ENCODE data around the gene PLCB4. TPM values are rescaled to one million over a fixed set of nuclear protein-coding genes. Genes with fewer than 3 reads are reported as not detected.

PLCB4 gene
- total RNA-seq, 1 experiment from 2014 or later = 12.6 TPM

DNA sequence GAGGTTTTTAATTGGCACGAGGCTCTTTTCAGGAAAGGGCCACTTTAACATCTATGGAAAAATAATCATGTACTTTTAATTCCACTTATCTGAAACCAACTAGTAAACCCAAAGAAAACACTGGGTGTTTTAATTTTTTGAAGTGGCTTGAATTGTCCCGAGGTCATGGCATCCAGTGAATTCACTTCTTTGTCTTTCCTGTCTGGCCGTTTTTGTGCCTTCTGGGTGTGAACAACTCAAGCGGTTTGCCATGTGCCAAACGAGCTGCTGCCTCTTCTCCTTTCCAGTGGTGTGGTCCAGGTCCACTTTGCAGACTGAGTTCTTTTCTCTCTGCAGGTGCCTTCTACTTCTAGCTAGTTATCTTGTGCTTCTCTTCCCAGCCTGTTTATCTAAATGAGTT lies 117.5 kb downstream of the PLCB4 start:
- DNase-seq (ENCODE audit: low spot score) (no peak), ATAC-seq (no peak)
- TF ChIP-seq ZNF263 (CRISPR knock-in tag; IDR thresholded peaks at IDR 0.05; ENCODE audit: low read depth) = no peak
- no peak for TF ChIP-seq ZNF416 (CRISPR knock-in tag; IDR thresholded peaks at IDR 0.05)
- TF ChIP-seq, protein P1, sequence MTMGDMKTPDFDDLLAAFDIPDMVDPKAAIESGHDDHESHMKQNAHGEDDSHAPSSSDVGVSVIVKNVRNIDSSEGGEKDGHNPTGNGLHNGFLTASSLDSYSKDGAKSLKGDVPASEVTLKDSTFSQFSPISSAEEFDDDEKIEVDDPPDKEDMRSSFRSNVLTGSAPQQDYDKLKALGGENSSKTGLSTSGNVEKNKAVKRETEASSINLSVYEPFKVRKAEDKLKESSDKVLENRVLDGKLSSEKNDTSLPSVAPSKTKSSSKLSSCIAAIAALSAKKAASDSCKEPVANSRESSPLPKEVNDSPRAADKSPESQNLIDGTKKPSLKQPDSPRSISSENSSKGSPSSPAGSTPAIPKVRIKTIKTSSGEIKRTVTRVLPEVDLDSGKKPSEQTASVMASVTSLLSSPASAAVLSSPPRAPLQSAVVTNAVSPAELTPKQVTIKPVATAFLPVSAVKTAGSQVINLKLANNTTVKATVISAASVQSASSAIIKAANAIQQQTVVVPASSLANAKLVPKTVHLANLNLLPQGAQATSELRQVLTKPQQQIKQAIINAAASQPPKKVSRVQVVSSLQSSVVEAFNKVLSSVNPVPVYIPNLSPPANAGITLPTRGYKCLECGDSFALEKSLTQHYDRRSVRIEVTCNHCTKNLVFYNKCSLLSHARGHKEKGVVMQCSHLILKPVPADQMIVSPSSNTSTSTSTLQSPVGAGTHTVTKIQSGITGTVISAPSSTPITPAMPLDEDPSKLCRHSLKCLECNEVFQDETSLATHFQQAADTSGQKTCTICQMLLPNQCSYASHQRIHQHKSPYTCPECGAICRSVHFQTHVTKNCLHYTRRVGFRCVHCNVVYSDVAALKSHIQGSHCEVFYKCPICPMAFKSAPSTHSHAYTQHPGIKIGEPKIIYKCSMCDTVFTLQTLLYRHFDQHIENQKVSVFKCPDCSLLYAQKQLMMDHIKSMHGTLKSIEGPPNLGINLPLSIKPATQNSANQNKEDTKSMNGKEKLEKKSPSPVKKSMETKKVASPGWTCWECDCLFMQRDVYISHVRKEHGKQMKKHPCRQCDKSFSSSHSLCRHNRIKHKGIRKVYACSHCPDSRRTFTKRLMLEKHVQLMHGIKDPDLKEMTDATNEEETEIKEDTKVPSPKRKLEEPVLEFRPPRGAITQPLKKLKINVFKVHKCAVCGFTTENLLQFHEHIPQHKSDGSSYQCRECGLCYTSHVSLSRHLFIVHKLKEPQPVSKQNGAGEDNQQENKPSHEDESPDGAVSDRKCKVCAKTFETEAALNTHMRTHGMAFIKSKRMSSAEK (CRISPR knock-in tag; IDR thresholded peaks at IDR 0.05; ENCODE audit: borderline replicate concordance) = no peak
- no peak for TF ChIP-seq ZBTB21 (CRISPR knock-in tag; IDR thresholded peaks at IDR 0.05; ENCODE audit: borderline replicate concordance)
- TF ChIP-seq, protein P2, sequence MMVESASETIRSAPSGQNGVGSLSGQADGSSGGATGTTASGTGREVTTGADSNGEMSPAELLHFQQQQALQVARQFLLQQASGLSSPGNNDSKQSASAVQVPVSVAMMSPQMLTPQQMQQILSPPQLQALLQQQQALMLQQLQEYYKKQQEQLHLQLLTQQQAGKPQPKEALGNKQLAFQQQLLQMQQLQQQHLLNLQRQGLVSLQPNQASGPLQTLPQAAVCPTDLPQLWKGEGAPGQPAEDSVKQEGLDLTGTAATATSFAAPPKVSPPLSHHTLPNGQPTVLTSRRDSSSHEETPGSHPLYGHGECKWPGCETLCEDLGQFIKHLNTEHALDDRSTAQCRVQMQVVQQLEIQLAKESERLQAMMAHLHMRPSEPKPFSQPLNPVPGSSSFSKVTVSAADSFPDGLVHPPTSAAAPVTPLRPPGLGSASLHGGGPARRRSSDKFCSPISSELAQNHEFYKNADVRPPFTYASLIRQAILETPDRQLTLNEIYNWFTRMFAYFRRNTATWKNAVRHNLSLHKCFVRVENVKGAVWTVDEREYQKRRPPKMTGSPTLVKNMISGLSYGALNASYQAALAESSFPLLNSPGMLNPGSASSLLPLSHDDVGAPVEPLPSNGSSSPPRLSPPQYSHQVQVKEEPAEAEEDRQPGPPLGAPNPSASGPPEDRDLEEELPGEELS (CRISPR knock-in tag; IDR thresholded peaks at IDR 0.05) = no peak
- TF ChIP-seq ESRRA (CRISPR knock-in tag; IDR thresholded peaks at IDR 0.05; ENCODE audit: borderline replicate concordance) = no peak
- no peak for TF ChIP-seq ATF1 (CRISPR knock-in tag; IDR thresholded peaks at IDR 0.05)
- no peak for TF ChIP-seq ZNF138 (CRISPR knock-in tag; conservative IDR thresholded peaks at IDR 0.05)
- TF ChIP-seq, protein P3, sequence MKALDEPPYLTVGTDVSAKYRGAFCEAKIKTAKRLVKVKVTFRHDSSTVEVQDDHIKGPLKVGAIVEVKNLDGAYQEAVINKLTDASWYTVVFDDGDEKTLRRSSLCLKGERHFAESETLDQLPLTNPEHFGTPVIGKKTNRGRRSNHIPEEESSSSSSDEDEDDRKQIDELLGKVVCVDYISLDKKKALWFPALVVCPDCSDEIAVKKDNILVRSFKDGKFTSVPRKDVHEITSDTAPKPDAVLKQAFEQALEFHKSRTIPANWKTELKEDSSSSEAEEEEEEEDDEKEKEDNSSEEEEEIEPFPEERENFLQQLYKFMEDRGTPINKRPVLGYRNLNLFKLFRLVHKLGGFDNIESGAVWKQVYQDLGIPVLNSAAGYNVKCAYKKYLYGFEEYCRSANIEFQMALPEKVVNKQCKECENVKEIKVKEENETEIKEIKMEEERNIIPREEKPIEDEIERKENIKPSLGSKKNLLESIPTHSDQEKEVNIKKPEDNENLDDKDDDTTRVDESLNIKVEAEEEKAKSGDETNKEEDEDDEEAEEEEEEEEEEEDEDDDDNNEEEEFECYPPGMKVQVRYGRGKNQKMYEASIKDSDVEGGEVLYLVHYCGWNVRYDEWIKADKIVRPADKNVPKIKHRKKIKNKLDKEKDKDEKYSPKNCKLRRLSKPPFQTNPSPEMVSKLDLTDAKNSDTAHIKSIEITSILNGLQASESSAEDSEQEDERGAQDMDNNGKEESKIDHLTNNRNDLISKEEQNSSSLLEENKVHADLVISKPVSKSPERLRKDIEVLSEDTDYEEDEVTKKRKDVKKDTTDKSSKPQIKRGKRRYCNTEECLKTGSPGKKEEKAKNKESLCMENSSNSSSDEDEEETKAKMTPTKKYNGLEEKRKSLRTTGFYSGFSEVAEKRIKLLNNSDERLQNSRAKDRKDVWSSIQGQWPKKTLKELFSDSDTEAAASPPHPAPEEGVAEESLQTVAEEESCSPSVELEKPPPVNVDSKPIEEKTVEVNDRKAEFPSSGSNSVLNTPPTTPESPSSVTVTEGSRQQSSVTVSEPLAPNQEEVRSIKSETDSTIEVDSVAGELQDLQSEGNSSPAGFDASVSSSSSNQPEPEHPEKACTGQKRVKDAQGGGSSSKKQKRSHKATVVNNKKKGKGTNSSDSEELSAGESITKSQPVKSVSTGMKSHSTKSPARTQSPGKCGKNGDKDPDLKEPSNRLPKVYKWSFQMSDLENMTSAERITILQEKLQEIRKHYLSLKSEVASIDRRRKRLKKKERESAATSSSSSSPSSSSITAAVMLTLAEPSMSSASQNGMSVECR (CRISPR knock-in tag; IDR thresholded peaks at IDR 0.05; ENCODE audit: borderline replicate concordance) = no peak
- TF ChIP-seq, protein P4, sequence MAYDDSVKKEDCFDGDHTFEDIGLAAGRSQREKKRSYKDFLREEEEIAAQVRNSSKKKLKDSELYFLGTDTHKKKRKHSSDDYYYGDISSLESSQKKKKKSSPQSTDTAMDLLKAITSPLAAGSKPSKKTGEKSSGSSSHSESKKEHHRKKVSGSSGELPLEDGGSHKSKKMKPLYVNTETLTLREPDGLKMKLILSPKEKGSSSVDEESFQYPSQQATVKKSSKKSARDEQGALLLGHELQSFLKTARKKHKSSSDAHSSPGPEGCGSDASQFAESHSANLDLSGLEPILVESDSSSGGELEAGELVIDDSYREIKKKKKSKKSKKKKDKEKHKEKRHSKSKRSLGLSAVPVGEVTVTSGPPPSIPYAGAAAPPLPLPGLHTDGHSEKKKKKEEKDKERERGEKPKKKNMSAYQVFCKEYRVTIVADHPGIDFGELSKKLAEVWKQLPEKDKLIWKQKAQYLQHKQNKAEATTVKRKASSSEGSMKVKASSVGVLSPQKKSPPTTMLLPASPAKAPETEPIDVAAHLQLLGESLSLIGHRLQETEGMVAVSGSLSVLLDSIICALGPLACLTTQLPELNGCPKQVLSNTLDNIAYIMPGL (CRISPR knock-in tag; IDR thresholded peaks at IDR 0.05) = no peak
- TF ChIP-seq, protein P5, sequence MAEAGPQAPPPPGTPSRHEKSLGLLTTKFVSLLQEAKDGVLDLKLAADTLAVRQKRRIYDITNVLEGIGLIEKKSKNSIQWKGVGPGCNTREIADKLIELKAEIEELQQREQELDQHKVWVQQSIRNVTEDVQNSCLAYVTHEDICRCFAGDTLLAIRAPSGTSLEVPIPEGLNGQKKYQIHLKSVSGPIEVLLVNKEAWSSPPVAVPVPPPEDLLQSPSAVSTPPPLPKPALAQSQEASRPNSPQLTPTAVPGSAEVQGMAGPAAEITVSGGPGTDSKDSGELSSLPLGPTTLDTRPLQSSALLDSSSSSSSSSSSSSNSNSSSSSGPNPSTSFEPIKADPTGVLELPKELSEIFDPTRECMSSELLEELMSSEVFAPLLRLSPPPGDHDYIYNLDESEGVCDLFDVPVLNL (CRISPR knock-in tag; IDR thresholded peaks at IDR 0.05; ENCODE audit: borderline replicate concordance, low read depth) = no peak
- no peak for TF ChIP-seq SOX15 (CRISPR knock-in tag; IDR thresholded peaks at IDR 0.05)
- TF ChIP-seq MXD4 (CRISPR knock-in tag; IDR thresholded peaks at IDR 0.05; ENCODE audit: borderline replicate concordance) = no peak
- TF ChIP-seq, protein P6, sequence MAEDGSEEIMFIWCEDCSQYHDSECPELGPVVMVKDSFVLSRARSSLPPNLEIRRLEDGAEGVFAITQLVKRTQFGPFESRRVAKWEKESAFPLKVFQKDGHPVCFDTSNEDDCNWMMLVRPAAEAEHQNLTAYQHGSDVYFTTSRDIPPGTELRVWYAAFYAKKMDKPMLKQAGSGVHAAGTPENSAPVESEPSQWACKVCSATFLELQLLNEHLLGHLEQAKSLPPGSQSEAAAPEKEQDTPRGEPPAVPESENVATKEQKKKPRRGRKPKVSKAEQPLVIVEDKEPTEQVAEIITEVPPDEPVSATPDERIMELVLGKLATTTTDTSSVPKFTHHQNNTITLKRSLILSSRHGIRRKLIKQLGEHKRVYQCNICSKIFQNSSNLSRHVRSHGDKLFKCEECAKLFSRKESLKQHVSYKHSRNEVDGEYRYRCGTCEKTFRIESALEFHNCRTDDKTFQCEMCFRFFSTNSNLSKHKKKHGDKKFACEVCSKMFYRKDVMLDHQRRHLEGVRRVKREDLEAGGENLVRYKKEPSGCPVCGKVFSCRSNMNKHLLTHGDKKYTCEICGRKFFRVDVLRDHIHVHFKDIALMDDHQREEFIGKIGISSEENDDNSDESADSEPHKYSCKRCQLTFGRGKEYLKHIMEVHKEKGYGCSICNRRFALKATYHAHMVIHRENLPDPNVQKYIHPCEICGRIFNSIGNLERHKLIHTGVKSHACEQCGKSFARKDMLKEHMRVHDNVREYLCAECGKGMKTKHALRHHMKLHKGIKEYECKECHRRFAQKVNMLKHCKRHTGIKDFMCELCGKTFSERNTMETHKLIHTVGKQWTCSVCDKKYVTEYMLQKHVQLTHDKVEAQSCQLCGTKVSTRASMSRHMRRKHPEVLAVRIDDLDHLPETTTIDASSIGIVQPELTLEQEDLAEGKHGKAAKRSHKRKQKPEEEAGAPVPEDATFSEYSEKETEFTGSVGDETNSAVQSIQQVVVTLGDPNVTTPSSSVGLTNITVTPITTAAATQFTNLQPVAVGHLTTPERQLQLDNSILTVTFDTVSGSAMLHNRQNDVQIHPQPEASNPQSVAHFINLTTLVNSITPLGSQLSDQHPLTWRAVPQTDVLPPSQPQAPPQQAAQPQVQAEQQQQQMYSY (CRISPR knock-in tag; IDR thresholded peaks at IDR 0.05) = no peak
- TF ChIP-seq, protein P7, sequence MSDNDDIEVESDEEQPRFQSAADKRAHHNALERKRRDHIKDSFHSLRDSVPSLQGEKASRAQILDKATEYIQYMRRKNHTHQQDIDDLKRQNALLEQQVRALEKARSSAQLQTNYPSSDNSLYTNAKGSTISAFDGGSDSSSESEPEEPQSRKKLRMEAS (CRISPR knock-in tag; IDR thresholded peaks at IDR 0.05) = no peak
- no peak for TF ChIP-seq CREM (CRISPR knock-in tag; IDR thresholded peaks at IDR 0.05)
- no peak for TF ChIP-seq GRHL2 (CRISPR knock-in tag; IDR thresholded peaks at IDR 0.05; ENCODE audit: insufficient replicate concordance, severe bottlenecking)
- ChIA-PET POLR2A (no interaction called here), CTCF (no interaction called here)
- Mint-ChIP-seq H3K4me3 (no peak overlapping the region), H3K9me3 (peaks cover 6% of the 10 kb centered on the region), H3K4me1 (peaks cover 23% of the 10 kb centered on the region), H3K27ac (no peak overlapping the region), H3K27me3 (ENCODE audit: low read depth) (no peaks in the 10 kb centered on the region), H3K36me3 (peaks cover 4% of the 10 kb centered on the region; the same call in 1 of the 2 replicates)

Data from WTC11 (cell line).